Brain pericyte (primary cell): ENCODE data around the gene BPIFB2.

Source experiments
- DNase-seq: peaks from one replicate; pipeline ENCODE4 v3.0.0-alpha.2; 2012; ENCODE audit warnings: low read depth, low spot score

The BPIFB2 gene

DNA sequence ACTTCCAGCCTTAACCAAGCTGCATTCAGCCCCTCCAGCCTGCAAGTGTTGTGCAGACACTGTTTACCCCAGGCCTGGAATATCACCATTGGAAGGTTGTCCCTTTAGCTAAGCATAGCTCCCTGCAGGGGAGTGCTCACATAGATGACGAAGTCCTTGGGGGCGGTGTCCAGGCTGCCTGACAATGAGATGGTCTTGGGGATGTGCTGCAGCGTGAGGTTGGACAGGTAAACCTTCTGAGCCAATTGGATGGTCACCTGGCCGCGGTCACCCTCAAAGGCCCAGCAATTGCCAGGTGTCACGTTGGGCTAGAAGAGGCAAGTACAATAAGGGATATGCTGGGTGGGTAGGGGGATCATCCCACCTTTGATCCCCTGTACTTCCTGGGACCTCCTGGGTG is 21.9 kb upstream of the BPIFB2 start:
- no peak for DNase-seq

DNA sequence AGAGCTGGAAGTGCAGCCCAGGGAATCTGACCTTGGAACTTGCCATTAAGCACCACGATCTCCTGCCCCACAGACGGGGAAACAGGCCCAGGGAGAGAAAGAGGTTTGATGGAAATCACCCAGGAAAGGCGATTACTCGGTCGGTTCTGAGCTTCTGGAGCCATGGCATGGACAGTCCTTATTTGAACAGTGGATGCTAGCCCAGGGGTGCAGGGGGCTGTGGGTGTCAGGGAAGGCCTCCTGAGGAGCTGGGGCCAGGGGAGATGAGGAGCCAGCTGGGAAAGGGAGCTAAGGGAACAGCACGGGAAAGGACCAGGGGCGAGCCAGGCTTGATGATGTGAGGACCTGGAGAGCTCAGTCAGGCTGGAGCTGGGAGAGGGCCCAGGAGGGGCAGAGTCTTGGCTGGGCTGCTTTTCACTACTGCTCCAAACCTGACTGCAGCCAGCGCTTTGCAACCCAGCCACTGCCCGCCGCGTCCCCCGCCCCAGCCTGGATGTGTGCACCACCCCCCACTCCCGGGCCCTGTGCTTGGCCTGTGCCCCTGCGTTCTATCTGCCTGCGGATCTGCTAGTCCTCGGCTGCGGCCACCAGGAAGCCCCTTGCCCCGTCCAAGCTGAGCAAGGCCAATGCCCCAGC is 21.1 kb upstream of the BPIFB2 start:
- DNase-seq: no peak

DNA sequence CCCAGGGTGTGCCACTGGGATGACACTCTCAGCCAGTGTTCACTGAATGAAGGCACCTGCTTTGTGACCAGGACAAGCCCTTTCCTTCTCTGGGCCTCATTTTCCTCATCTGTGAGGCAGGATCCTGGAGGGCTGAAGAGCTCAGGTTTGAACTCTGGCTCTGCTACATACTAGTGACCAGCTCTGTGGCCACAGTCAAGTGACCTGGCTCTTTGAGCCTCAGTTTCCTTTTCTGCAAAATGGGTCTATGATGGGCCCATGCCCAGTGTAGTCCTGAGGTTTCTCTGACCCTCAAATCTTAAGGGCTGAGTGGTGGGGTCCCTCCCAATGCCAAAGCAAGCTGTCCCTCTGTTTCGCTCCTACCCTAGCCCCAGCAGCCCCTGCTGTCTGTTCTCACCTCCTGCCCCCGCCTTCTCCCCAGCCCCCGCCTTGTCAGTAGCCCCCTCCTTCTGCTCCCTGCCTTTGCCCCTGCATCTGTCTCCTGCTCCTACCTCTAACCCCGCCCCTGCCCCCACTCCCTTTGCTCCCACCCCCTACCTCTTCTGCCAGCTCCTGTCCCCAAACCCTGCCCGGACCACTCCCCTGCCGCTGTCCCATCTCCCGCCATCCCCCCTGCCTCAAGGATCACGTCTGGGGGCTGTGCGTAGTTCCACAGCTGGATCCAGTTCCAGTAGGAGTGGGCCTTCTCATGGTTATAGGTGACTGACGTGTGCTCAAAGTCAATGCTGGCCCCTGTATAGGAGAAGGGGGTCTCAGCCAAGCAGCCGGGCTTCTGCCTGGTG is 20.3 kb upstream of the BPIFB2 start:
- no peak for DNase-seq

DNA sequence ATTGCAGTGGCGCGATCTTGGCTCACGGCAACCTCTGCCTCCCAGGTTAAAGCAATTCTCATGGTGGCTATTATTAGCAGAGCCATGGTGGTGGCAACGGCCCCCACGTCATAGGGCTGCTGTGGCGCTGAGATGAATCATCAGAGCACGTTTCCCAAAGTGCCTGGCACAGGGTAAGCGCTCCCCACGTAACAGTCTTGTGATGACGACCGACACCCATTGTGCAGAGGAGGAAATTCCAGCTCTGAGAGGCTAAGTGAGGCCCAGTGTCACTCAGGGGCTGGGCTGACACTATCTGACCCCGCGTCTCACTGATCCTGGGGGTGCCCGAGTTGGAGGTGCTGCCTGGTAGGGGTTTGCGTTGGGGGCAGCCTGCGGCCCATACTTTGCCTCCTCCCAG is 19.5 kb upstream of the BPIFB2 start:
- no peak for DNase-seq

GRCh38 chr20:32989507-32990283 is 17.8 kb upstream of the BPIFB2 start:
- no peak for DNase-seq

DNA sequence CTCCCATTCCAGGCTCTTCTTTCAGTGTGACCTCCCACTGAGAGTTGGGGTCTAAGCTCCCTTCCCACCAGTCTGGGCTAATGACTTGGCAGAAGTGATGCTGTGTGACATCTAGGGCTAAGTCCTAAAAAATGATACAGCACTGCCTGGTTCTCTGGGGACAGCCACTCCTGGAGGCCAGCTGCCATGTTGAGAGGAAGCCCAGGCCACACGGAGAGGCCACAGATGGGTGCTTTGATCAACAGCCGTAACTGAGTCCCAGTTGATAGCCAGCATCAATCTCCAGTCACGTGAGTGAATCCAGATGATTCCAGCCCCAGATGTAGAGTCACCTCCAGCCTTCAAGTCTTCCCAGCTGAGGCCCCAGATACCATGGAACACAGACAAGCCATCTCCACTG is 17.1 kb upstream of the BPIFB2 start:
- DNase-seq: no peak

- no peak for DNase-seq
Observed at GRCh38 chr20:32991383-32991782, 16.1 kb upstream of the BPIFB2 start.

DNA sequence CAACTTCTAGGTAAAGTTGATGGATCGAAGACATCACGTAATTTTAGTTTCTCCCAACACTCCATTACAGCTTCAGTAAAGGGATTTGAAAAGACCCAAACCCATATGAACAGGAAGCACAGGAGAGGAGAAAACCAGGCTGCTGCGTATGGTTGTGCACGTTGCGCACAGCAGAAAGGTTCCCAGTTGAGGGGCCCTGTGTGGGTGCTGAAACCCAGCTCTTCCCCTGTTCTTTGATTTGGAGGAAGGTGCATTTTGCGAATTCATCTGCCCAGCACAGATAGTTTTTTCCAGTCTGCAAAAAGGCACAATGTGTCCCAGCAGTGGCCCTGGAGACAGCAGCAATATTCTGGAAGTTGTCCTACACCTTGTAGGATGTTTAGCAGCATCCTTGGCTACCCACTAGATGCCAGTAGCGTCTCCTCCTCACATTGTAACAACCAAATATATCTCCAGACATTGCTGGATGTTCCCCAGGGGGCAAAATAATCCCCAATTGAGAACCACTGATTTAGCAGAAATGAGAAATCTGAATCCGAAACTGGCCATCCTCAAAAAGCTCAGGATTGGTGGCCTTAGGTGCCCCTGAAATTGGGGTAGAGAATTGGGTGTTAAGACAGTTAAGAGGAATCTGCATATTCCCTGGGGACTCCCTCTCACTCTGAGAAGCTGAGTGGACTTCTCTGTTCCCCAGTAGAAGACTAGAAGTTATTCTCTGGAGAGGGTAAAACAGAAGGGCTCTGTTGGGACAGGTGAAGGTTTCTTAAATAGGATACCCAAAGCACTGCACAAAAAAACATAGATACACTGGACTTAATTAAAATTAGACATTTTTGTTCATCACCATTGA is 15.5 kb upstream of the BPIFB2 start:
- DNase-seq: no peak

DNA sequence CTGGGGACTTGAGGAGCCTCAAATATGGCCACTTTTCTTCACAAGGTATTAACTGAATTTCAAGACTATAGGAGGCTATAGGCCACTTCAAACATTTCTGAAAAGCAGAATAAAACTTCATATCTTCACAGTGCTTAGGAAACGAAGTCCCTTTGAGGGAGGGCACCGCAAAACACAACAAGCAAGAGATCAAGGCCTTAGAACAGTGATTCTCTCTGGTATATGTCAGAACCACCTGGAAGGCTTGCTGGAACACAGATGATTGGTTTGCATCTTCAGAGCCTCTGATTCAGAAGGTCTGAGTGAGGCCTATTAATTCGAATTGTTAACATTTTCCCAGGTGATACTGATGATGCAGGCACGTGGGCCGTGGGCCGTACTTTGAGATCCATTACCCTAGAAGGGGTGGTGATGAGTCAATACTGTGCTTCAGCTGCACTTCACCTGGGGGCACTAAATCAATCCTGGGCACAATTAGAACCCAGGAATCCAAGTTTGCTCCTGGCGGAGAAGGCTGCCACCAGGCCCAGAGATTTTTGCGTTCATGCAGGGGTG is 13.9 kb upstream of the BPIFB2 start:
- DNase-seq: no peak

- DNase-seq: no peak
Observed at GRCh38 chr20:32995802-32996201, 11.7 kb upstream of the BPIFB2 start.

DNA sequence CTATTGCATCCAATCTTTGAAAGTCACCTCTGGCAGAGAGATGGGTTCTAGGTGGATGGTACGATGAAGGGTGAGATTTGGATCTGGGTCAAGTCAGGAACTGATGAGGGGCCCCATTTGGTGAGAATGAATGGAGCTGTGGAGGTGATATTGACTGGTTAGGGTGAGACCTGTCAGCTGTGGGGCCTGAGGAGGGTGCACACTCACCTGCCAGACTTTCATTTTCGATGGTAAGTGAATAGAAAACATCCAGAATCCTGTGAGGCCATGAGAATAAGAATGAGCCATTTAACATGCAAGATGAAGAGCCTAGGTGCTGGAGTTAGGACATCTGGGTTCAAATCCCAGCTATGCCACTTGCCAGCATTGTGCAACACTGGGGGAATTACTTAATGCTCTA is 10.1 kb upstream of the BPIFB2 start:
- no peak for DNase-seq

- DNase-seq: no peak
Observed at GRCh38 chr20:32999603-33000250, 7.8 kb upstream of the BPIFB2 start.

DNA sequence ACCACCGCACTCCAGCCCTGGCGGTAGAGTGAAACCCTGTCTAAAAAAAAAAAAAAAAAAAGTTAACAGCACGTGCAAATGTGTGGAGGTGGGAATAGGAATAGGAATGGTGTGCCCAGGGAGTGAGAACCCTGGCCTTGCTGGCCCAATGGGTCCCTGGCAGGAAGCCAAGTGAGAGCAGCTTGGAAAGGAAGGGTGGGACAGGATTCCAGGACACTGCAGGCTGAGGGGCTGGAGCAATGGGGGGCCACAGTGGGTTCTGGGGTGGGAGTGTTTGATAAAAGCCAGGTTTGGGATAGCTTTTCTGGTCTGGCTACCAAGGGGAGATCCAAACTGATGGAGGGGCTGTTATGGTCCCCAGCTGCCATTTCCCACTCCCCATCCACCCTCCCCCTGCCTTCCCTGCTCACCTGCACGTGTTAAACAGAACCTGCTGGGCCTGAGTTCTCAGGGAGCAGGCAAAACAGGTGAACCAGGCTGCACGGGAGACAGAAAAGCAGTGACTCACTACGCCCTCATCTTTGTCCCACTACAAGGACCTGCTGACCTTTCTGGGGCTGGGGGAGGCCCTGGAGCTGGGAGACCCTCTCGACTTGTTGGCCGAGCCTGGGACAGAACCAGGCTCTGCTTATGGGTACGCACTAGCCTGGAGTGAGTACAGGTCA is 6.6 kb upstream of the BPIFB2 start:
- no peak for DNase-seq

GRCh38 chr20:33002087-33002808 is 5.3 kb upstream of the BPIFB2 start:
- no peak for DNase-seq

DNA sequence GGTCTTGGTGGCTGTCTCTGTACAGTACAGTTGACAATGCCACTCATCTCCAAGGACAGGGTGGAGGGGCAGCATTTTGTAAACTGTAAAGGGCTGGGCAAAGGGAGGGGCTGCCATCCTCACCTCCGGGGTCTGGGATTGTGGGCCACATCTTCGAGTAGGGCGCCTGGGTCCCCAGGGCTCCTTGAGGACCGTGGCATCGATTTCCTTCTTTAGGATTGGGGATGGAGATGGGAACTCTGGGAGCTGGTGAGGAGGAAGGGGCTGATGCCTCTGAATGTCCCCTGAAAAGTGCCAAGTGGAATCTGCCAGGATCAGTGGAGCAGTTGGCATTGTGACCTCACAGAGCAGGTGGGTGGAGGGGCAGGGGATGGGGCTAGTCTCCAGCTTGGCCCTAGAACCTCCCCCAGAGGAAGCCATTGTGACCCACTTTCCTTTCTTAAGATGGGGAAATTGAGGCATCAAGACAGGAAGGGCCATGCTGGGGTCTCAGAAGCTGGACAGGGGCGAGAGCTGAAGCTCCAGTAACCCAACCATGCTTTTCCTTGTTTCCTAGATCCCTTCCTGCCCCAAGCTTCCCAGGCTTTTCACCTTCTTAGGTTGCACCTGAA is 3.3 kb upstream of the BPIFB2 start, which contains the start of gene SUN5:
Gene SUN5 (minus strand): TSS at position 293 of the 611 bp plus-strand sequence. CDS start 93 bp downstream, at position 200.
- no peak for DNase-seq

GRCh38 chr20:33005132-33005566 is 2.4 kb upstream of the BPIFB2 start:
- DNase-seq: no peak

GRCh38 chr20:33005908-33006775 is 1.4 kb upstream of the BPIFB2 start:
- no peak for DNase-seq

DNA sequence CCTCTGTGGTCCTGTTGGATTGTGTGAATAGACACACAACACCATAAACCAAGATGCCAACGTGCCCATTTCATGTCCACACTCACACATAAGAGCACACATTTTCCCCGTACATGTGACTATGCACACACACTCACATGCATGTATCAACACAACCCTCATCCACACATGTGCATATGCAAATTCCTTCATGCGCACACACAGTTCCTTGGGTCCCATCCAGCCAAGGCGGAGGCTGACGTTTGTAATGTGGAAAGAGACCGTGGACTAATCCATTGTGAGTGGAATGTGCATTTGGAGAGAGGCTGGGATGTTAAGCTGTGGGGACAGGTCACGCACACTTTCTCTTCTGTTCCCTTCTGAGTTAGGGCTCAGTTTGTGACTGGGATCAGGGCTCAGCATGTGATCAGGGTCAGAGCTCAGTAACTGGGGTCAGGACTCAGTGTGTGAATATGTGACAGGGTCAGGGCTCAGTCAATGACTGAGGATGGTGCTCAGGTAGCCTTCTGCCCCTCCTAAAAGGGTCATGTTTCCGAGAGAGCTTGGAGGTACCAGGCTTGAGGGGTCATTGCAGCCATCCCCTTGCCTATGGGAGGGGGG is 628 bp upstream of the BPIFB2 start:
- no peak for DNase-seq
